Mucosa of descending colon (tissue), 3 donors: Measurements from ENCODE around the gene SPARC. TPM values are rescaled to one million over a fixed set of nuclear protein-coding genes. Genes with fewer than 3 reads are reported as not detected.
"Not testable (repeated sequence)": the region's sequence is repeated elsewhere in the genome, so short reads cannot be mapped to it uniquely, and the experiment has no call there.

ENCODE experiments used
- ATAC-seq: fragments of 200-7000 bp; cut with Tn5 transposase; one replicate; pipeline ENCODE4 v1.9.1; 2020; ENCODE audit warnings: mild to moderate bottlenecking, moderate library complexity
- DNase-seq, 3 donors: peaks; one replicate each; pipeline ENCODE4 v3.0.0-alpha.2; 2020
- H3K36me3 ChIP-seq: fragments of 200-600 bp; one replicate; pipeline ENCODE4 v1.8.0; 2021; ENCODE audit warnings: low read depth, mild to moderate bottlenecking
- H3K4me1 ChIP-seq: fragments of 200-600 bp; one replicate; pipeline ENCODE4 v1.8.0; 2021; ENCODE audit warnings: low read depth, mild to moderate bottlenecking
- H3K4me3 ChIP-seq: fragments of 200-600 bp; one replicate; pipeline ENCODE4 v1.8.0; 2021; ENCODE audit warnings: mild to moderate bottlenecking
- H3K9me3 ChIP-seq: fragments of 200-600 bp; one replicate; pipeline ENCODE4 v1.8.0; 2021; ENCODE audit warnings: mild to moderate bottlenecking
- intact Hi-C, 2 donors: fragments of 100-400 bp; cut with DNase I in 1 of 2; cut with micrococcal nuclease in 1 of 2; formaldehyde crosslinking; loops; one replicate each; pipeline versions ENCODE4 v1.11.0 to v1.11.1; 2022; cut with DNase I, micrococcal nuclease
- total RNA-seq, 3 donors: library from RNA; stranded (reverse); fragmentation: NEBNext Ultra II Directional in 2 of 3; extraction: Animal tissue kit (Norgen Biotek cat#: 25700) in 2 of 3; gene quantifications; one replicate each; pipeline versions ENCODE4 v1.2.1 to v1.2.4, GENCODE V29; 2021 to 2023
- TF ChIP-seq, protein P1 (sequence below): fragments of 200-600 bp; IDR thresholded peaks from one replicate; pipeline ENCODE4 v1.8.0; 2022; ENCODE audit warnings: antibody characterized with exemption, mild to moderate bottlenecking
- donor health status: DM: no; HTN: no; CAD: no; lungs with moderate emphysema.
- donor health status: DM: no; HTN: no; CAD: no.
- donor health status: DM: no; HTN: yes; CAD: no.

SPARC gene
- total RNA-seq, 3 donors from 2014 or later, result 78.0 to 410 (median 227) TPM

- no peaks in the 10 kb centered on the region for H3K36me3 ChIP-seq
- DNase-seq (no peak), ATAC-seq (no peak)
- peaks cover 8% of the 10 kb centered on the region for H3K4me1 ChIP-seq
- TF ChIP-seq, protein P1, sequence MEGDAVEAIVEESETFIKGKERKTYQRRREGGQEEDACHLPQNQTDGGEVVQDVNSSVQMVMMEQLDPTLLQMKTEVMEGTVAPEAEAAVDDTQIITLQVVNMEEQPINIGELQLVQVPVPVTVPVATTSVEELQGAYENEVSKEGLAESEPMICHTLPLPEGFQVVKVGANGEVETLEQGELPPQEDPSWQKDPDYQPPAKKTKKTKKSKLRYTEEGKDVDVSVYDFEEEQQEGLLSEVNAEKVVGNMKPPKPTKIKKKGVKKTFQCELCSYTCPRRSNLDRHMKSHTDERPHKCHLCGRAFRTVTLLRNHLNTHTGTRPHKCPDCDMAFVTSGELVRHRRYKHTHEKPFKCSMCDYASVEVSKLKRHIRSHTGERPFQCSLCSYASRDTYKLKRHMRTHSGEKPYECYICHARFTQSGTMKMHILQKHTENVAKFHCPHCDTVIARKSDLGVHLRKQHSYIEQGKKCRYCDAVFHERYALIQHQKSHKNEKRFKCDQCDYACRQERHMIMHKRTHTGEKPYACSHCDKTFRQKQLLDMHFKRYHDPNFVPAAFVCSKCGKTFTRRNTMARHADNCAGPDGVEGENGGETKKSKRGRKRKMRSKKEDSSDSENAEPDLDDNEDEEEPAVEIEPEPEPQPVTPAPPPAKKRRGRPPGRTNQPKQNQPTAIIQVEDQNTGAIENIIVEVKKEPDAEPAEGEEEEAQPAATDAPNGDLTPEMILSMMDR, result no peak
- intact Hi-C loops, result no loop called here
- no peak overlapping the region for H3K4me3 ChIP-seq
- no peaks in the 10 kb centered on the region for H3K9me3 ChIP-seq
Measured at GRCh38 chr5:151700820-151701219, 14.1 kb upstream of the SPARC start.

GRCh38 chr5:151700296-151700695 lies 13.6 kb upstream of the SPARC start:
- no peak overlapping the region for H3K4me3 ChIP-seq
- peaks cover 8% of the 10 kb centered on the region for H3K4me1 ChIP-seq
- ATAC-seq (no peak), DNase-seq (no peak)
- TF ChIP-seq, protein P1, result no peak
- intact Hi-C loops, result no loop called here
- H3K36me3 ChIP-seq, result no peaks in the 10 kb centered on the region
- no peaks in the 10 kb centered on the region for H3K9me3 ChIP-seq

DNA sequence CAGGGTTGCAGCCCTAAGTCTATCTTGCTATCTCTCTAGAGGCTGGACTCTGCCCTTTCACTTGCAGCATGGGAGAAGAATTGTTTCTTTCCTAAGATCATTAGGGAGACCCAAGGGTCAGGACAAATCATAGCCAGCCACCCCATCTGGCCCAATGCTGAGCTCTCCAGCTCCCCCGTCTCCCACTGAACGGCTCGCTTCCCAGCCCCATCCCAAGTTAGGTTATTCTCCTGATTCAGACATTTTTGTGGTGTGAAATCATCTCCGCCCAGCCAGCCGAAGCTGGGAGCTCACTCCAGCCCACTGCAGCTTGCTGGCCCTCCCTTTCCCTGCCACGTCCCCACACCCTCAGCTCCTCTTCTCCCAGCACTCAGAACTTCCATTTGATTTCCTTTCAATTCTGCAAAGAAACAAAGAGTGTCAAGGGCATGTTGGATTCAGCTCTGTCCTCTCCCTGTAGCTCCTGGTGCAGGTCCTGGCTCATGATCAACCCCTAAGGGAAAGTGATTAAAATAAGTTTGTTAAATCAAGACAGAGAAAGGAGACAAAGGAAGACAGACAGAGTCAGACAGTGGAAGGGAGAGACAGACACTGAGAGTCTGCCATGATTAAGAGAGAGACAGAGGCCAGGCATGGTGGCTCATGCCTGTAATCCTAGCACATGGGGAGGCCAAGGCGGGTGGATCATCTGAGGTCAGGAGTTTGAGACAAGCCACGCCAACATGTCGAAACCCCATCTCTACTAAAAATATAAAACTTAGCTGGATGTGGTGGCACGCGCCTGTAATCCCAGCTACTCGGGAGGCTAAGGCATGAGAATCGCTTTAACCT lies 12.6 kb upstream of the SPARC start:
- no peaks in the 10 kb centered on the region for H3K36me3 ChIP-seq
- TF ChIP-seq, protein P1, result no peak
- H3K9me3 ChIP-seq, result no peaks in the 10 kb centered on the region
- peak; percentile 70 for ATAC-seq
- DNase-seq, result peak; percentile 39 to 70 (median 46)
- intact Hi-C loops, result no loop called here
- peaks cover 8% of the 10 kb centered on the region for H3K4me1 ChIP-seq
- no peak overlapping the region for H3K4me3 ChIP-seq

- H3K4me3 ChIP-seq, H3K4me1 ChIP-seq, ATAC-seq, intact Hi-C loops, H3K9me3 ChIP-seq, H3K36me3 ChIP-seq, DNase-seq: not testable (repeated sequence)
Measured at GRCh38 chr5:151698081-151698480, 11.4 kb upstream of the SPARC start.

- no peak for ATAC-seq
- Histone ChIP-seq H3K4me3 (no peak overlapping the region), H3K36me3 (no peaks in the 10 kb centered on the region), H3K4me1 (no peaks in the 10 kb centered on the region), H3K9me3 (no peaks in the 10 kb centered on the region)
- TF ChIP-seq, protein P1, result no peak
- DNase-seq, result no peak
- intact Hi-C loops, result no loop called here
Measured at GRCh38 chr5:151697452-151697851, 10.7 kb upstream of the SPARC start.

DNA sequence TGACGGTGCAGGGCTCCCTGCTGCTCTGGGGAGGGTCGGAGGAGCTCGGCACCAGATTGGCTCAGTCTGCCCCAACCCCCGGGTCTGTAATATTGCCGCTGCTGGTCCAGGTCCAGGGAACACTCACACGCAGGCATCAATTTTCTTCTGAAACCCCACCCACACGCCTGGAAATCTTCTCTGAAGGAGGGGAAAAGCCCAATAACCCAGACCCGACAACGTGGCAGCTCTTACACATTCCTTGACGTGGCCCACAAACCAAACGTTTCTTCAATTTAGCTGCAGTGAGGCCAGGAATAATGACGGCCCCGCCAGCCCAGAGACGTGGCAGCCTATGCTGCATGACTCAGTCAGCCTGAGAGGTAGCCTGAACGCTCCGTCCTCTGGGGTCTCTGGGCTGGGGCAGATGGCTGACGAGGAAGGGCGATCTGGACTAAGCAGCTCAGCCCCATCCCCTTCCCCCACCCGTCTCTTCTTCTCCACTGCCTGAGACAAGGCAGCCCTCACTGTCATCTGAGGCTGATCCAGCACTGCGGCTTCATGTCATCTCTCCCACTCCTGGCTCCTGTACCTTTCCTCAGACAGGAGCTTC lies 9.9 kb upstream of the SPARC start:
- H3K36me3 ChIP-seq, result no peaks in the 10 kb centered on the region
- H3K4me3 ChIP-seq, result no peak overlapping the region
- DNase-seq (peak in 1 of 3 donors; percentile 60), ATAC-seq (peak; percentile 58)
- H3K9me3 ChIP-seq, result no peaks in the 10 kb centered on the region
- no peaks in the 10 kb centered on the region for H3K4me1 ChIP-seq
- intact Hi-C loops, result no loop called here
- TF ChIP-seq, protein P1, result no peak
